Testis (tissue), 3 donors: ENCODE data around the gene CENPT. TPM values are rescaled to one million over a fixed set of nuclear protein-coding genes. Genes with fewer than 3 reads are reported as not detected.

Source experiments
- DNase-seq: peaks from one replicate; pipeline ENCODE4 v3.0.0-alpha.2; 2019
- H3K27ac ChIP-seq, 2 donors: fragments of 200-600 bp; sonication (generic); one replicate each; pipeline ENCODE4 v1.5.1; 2019
- H3K27me3 ChIP-seq: fragments of 200-600 bp; sonication (generic); one replicate; pipeline ENCODE4 v1.5.1; 2019
- H3K36me3 ChIP-seq: fragments of 200-600 bp; sonication (generic); one replicate; pipeline ENCODE4 v1.5.1; 2017; ENCODE audit warnings: low read depth; ENCODE audit errors: missing control alignments
- H3K4me1 ChIP-seq: fragments of 200-600 bp; sonication (generic); one replicate; pipeline ENCODE4 v1.5.1; 2019
- H3K4me3 ChIP-seq, 2 donors: fragments of 200-600 bp; sonication (generic); one replicate each; pipeline ENCODE4 v1.5.1; 2017 to 2019
- H3K9me3 ChIP-seq: fragments of 200-600 bp; sonication (generic); one replicate; pipeline ENCODE4 v1.5.1; 2017
- POLR2A ChIP-seq: fragments of 450-650 bp; IDR thresholded peaks from one replicate; pipeline ENCODE4 v1.6.1; 2017; ENCODE audit warnings: antibody characterized with exemption, mild to moderate bottlenecking, moderate library complexity
- WGBS, 2 donors: methylation state at CpG; one replicate each; pipeline ENCODE4 v1.1.5; 2018; 5-methylcytosine and 5-hydroxymethylcytosine counted together
- intact Hi-C: fragments of 100-400 bp; cut with DNase I; formaldehyde crosslinking; loops from one replicate; pipeline ENCODE4 v1.15.1; 2023; ENCODE audit warnings: low total_unique reads
- polyA plus RNA-seq: library from polyadenylated mRNA; stranded (reverse); fragments of 350-450 nt; fragmentation: Illumina TruSeq; extraction: RNeasy Lipid Tissue Mini Kit (QIAGEN cat#74804); gene quantifications from one replicate; pipeline ENCODE4 v1.2.3, GENCODE V29; 2014; ENCODE audit warnings: low read depth, low replicate concordance; ENCODE audit not compliant: insufficient read depth
- total RNA-seq, 2 donors: library from RNA; depleted of rRNA; stranded (reverse); fragments of >200 nt; gene quantifications; one replicate each; pipeline ENCODE4 v1.2.3, GENCODE V29; 2016
- TF ChIP-seq, protein P1 (sequence below), 3 experiments: fragments of 450-650 bp in 2 of 3; fragments of 200-600 bp in 1 of 3; sonication (generic) in 1 of 3; IDR thresholded peaks; one replicate each; pipeline ENCODE4 v1.5.1; 2016 to 2019; ENCODE audit warnings: antibody characterized with exemption in 3 of 3, mild to moderate bottlenecking in 2 of 3, moderate library complexity in 1 of 3

The CENPT gene
- total and polyA plus RNA-seq, 3 donors from 2014 or later = 108 to 154 (median 115) TPM

DNA sequence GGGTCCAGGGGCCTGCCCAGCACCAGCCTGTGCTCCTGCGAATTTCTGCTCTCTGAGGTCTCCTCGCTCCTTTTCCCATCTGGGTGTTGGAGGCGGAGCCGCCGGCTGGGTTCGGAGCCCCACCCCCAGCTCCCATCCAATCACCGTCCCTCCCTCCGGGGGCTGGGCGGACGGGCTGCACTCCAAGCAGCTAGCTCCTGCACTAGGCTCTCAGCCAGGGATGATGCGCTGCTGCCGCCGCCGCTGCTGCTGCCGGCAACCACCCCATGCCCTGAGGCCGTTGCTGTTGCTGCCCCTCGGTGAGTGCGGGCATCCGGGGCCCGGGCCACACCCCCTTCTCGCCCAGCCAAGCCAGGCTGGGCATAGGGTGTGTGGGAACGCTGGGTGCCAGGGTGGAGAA lies 37.2 kb upstream of the CENPT start, which contains the start of gene NRN1L:
Gene NRN1L, plus strand, starts transcription at position 202 of the 400 bp plus-strand sequence. Its CDS starts 19 bp downstream, at position 221.
- TF ChIP-seq POLR2A = no peak
- TF ChIP-seq, protein P1, sequence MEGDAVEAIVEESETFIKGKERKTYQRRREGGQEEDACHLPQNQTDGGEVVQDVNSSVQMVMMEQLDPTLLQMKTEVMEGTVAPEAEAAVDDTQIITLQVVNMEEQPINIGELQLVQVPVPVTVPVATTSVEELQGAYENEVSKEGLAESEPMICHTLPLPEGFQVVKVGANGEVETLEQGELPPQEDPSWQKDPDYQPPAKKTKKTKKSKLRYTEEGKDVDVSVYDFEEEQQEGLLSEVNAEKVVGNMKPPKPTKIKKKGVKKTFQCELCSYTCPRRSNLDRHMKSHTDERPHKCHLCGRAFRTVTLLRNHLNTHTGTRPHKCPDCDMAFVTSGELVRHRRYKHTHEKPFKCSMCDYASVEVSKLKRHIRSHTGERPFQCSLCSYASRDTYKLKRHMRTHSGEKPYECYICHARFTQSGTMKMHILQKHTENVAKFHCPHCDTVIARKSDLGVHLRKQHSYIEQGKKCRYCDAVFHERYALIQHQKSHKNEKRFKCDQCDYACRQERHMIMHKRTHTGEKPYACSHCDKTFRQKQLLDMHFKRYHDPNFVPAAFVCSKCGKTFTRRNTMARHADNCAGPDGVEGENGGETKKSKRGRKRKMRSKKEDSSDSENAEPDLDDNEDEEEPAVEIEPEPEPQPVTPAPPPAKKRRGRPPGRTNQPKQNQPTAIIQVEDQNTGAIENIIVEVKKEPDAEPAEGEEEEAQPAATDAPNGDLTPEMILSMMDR (IDR thresholded peaks at IDR 0.05) = no peak
- peak; percentile 93 for DNase-seq
- Histone ChIP-seq H3K4me3 (no peak within 1 kb of the TSS), H3K4me1 (peaks cover 10% of the 10 kb centered on the region), H3K27me3 (no peaks in the 10 kb centered on the region), H3K27ac (peak within 1 kb of the TSS in 1 of 2 donors; percentile 10), H3K9me3 (no peaks in the 10 kb centered on the region), H3K36me3 (no peaks in the 10 kb centered on the region)
- intact Hi-C loops = no loop called here
- 5 to 17% methylated on average over 10 to 18 of the region's 22 CpGs for WGBS, 2 donors

DNA sequence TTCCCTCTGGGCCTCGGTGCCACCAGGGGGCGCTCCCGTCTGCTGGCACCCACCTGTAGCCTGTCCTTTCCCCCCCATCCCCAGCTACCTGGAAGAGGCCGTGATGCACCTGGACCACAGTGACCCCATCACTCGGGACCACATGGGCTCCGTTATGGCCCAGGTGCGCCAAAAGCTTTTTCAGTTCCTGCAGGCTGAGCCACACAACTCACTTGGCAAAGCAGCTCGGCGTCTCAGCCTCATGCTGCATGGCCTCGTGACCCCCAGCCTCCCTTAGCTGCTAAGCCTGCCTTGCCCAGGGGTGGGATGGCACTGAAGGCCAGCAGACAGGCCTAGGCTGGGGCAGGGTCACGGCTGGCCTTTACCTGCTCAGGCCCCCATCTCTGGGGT lies 36.4 kb upstream of the CENPT start:
- Histone ChIP-seq H3K4me1 (peaks cover 10% of the 10 kb centered on the region), H3K4me3 (no peak overlapping the region), H3K27me3 (no peaks in the 10 kb centered on the region), H3K9me3 (no peaks in the 10 kb centered on the region), H3K27ac (peak overlapping the region in 1 of 2 donors; percentile 10), H3K36me3 (no peaks in the 10 kb centered on the region)
- intact Hi-C loops = no loop called here
- no peak for TF ChIP-seq POLR2A
- TF ChIP-seq, protein P1 (IDR thresholded peaks at IDR 0.05) = peak; percentile 65 to 81 (median 79)
- peak; percentile 52 for DNase-seq
- 71 to 79% methylated on average over 9 to 11 of the region's 11 CpGs for WGBS, 2 donors

DNA sequence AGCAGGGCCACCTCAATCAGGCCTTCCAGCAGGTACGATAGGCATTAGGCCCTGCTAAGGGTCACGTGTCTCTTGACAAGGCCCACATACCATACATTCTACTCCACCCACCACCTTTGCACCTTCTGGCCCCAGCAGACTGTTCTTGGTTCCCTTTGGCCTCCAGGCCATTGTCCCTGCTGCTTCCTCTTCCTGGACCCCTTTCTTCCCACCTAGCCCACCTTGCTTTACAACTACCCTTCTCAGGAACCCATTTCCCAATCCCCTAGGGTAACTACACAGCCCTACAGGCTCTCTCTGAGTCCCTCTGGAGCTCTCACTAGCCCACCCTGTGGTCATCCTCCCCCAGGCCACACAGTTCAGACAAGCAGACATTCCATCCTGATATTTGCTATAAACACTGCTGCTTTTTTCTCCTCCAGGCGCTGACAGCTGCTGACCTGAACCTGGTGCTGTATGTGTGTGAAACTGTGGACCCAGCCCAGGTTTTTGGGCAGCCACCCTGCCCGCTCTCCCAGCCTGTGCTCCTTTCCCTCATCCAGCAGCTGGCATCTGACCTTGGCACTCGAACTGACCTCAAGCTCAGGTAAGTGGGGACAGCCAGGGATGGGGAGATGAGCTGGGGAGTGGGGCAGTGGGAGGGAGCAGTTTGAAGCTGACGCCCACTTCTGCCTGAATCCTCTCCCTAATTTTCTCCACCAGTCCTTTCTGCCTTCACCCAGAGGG lies 35.8 kb upstream of the CENPT start:
- no peak overlapping the region for H3K4me3 ChIP-seq
- peaks cover 10% of the 10 kb centered on the region for H3K4me1 ChIP-seq
- TF ChIP-seq POLR2A = no peak
- TF ChIP-seq, protein P1 (IDR thresholded peaks at IDR 0.05) = no peak
- no peaks in the 10 kb centered on the region for H3K36me3 ChIP-seq
- no peak for DNase-seq
- no peaks in the 10 kb centered on the region for H3K9me3 ChIP-seq
- no peak overlapping the region for H3K27ac ChIP-seq
- no peaks in the 10 kb centered on the region for H3K27me3 ChIP-seq
- intact Hi-C loops = no loop called here
- 74 to 81% methylated on average over 5 to 6 of the region's 6 CpGs for WGBS, 2 donors

DNA sequence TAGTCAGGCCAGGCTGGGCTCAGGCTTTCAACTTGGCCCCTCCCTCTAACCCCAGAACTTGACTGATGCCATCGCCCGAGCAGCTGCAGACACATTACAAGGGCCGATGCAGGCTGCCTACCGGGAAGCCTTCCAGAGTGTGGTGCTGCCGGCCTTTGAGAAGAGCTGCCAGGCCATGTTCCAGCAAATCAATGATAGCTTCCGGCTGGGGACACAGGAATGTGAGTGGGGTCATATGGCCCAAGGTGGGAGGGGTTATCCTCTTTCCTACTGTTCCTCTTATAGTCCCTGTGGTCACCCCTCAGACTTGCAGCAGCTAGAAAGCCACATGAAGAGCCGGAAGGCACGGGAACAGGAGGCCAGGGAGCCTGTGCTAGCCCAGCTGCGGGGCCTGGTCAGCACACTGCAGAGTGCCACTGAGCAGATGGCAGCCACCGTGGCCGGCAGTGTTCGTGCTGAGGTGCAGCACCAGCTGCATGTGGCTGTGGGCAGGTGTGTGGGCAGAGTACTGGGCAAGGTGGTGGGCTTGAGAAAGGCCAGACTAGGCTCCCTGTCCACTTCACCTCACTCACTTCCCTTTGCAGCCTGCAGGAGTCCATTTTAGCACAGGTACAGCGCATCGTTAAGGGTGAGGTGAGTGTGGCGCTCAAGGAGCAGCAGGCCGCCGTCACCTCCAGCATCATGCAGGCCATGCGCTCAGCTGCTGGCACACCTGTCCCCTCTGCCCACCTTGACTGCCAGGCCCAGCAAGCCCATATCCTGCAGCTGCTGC lies 35.1 kb upstream of the CENPT start:
- intact Hi-C loops = no loop called here
- Histone ChIP-seq H3K27me3 (no peaks in the 10 kb centered on the region), H3K27ac (no peak overlapping the region), H3K9me3 (no peaks in the 10 kb centered on the region), H3K36me3 (no peaks in the 10 kb centered on the region), H3K4me3 (no peak overlapping the region), H3K4me1 (peaks cover 10% of the 10 kb centered on the region)
- DNase-seq = no peak
- no peak for TF ChIP-seq POLR2A
- TF ChIP-seq, protein P1 (IDR thresholded peaks at IDR 0.05) = no peak
- WGBS, 2 donors = 76 to 80% methylated on average over 13 to 18 of the region's 18 CpGs
